Kasumi-1 (cell line): ENCODE data around the gene RHOBTB3.
"Not testable (repeated sequence)": the region's sequence is repeated elsewhere in the genome, so short reads cannot be mapped to it uniquely, and the experiment has no call there.

Experiments
- DNase-seq, 2 experiments: peaks; one replicate each; lab custom pipeline; 2025; lab: John Stamatoyannopoulos, UW

RHOBTB3 gene

GRCh38 chr5:95821110-95822021 is 90.2 kb downstream of the RHOBTB3 start:
- no peak for DNase-seq

DNA sequence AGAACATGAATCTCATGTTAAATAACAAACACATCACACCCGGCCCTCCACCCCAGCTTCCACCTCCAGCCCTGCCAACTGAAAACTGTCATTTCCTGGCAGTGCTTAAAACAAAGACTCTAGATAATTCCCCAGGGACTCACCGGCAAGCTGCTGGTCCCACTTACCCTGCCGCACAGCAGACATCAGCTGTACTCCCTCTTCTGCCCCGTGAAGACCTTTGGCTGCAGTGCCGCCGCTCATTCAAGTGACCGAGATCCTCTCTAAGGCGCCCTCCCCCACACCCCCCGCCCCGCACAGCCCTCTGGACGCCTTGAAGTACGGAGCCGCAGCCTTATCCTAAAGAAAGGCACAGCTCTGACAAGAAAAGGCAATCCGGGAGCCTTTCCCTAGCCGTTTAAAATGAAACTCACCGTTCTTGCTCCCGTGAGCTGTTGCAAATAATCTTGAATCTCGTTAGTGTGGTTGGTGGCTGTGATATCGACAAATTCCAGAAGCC is 91.0 kb downstream of the RHOBTB3 start:
- peak; percentile 42 to 49 for DNase-seq

GRCh38 chr5:95822542-95823181 is 91.5 kb downstream of the RHOBTB3 start, which contains the start of gene GLRX:
Gene GLRX (minus strand): TSS chr5:95822726. CDS start chr5:95822662, 64 bp downstream.
- peak; percentile 79 to 85 for DNase-seq

GRCh38 chr5:95823218-95823737 is 92.1 kb downstream of the RHOBTB3 start:
- DNase-seq: no peak

- DNase-seq: peak; percentile 80 to 87
Observed at GRCh38 chr5:95823738-95824609, 92.8 kb downstream of the RHOBTB3 start.

DNA sequence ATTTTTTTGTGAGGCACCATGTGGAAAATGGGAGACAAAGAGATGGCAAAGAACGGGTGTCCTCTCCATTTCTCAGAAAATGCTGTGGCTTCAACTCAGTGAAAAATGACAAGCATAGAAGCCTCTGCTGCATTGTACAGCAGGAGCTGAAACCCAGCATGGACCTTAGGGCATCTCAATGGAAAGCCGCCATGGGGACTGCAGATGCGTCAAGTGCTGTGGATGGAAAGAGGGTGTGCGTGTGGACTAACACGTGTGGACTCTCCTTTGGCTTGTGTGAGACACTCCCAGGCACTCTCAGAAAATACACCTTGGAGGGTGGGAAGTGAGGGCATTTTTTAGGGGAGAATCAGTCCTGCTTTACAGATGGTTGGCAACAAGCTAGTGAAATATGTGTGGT is 93.6 kb downstream of the RHOBTB3 start:
- DNase-seq: no peak

DNA sequence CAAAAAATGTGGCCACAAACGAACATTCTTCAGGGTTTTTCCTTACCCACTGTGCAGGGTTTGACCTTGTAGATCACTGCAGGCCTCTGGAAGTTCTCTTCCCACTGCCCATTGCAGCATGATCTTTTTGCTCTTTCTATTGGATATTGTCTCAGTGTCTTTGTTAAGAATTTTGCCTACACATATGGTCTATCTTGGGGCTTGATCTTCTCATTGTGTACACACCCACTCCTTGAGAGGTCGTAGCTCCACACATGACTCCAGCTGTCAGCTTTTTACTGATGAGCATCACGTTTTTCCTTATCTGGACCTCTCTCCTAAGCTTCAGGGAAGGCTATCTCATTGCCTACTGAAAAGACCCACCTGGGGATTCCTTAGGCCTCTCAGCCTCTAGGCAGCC is 94.4 kb downstream of the RHOBTB3 start:
- no peak for DNase-seq

GRCh38 chr5:95826949-95827891 is 96.1 kb downstream of the RHOBTB3 start:
- no peak for DNase-seq

GRCh38 chr5:95827892-95828246 is 96.7 kb downstream of the RHOBTB3 start:
- peak; percentile 36 to 52 for DNase-seq

DNA sequence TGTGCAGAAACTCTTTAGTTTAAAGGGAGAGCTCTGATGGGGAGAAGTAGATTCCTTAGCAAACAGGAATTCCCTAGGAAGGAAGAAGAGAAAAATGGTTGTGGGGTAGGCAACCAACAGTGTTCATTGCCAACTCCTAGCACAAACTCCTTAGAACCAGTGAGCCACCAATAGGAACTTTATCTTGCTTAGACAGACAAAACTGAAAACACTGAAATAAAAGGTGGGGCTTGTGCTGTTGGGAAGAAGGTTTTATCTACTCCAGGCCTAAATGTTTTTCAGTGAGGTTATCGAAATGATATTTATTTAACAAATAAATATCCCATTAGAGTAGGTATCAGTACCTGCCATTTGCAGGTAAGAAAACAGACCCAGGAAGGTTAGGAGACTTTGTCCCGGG is 99.1 kb downstream of the RHOBTB3 start:
- no peak for DNase-seq

DNA sequence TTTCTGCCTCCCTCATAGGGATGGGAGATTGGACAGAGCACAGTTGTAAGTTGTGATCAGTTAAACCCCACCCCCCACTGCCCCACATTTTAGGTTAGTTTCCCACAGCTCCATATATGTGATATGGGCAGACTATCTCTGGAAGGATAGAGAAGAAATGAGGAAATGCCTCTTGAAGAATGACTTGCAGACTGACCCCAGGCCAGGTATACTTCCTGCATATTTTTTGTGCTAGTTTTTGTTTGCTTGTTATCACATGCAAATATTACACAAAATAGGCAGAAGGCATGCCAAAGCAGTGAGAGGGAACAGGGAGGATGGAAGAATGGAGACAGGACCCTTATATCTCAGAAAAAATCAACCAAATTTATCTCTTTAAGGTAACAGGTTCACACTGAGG is 101.5 kb downstream of the RHOBTB3 start:
- no peak for DNase-seq

- DNase-seq: peak; percentile 21 to 25
Observed at GRCh38 chr5:95835682-95836385, 104.7 kb downstream of the RHOBTB3 start.

- no peak for DNase-seq
Observed at GRCh38 chr5:95836544-95836943, 105.4 kb downstream of the RHOBTB3 start.

DNA sequence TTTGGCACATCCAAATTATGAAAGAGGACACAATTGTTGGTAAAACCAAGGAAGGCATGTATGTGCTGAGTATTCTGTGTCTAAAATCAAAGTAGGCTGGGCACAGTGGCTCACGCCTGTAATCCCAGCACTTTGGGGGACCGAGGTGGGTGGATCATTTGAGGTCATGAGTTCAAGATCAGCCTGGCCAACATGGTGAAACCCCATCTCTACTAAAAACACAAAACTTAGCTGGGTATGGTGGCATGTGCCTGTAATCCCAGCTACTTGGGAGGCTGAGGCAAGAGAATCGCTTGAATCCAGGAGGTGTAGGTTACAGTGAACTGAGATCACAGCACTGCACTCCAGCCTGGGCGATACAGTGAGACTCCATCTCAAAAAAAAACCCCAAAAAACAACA is 105.8 kb downstream of the RHOBTB3 start:
- DNase-seq: not testable (repeated sequence)

DNA sequence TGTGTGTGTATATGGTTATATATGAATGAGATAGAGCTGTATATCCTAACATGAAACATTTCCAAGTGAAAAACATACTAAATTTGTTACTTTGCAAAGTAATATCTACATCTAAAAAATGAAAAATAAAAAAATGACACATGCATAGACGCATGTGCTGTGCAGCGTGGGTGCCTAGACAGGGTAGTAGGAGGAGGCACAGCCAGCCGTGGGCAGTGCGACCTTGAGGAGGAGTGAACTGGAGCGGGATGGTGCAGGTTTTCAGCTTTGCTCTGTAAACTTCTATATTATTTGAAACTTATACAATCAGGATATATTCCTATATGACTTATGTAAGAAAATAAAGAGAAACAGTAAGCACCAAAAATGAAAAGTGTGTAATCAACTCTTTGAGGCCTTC is 106.4 kb downstream of the RHOBTB3 start:
- no peak for DNase-seq

- no peak for DNase-seq
Observed at GRCh38 chr5:95838001-95838520, 106.9 kb downstream of the RHOBTB3 start.

- DNase-seq: no peak
Observed at GRCh38 chr5:95838556-95838955, 107.4 kb downstream of the RHOBTB3 start.

GRCh38 chr5:95839658-95840057 is 108.5 kb downstream of the RHOBTB3 start:
- no peak for DNase-seq

DNA sequence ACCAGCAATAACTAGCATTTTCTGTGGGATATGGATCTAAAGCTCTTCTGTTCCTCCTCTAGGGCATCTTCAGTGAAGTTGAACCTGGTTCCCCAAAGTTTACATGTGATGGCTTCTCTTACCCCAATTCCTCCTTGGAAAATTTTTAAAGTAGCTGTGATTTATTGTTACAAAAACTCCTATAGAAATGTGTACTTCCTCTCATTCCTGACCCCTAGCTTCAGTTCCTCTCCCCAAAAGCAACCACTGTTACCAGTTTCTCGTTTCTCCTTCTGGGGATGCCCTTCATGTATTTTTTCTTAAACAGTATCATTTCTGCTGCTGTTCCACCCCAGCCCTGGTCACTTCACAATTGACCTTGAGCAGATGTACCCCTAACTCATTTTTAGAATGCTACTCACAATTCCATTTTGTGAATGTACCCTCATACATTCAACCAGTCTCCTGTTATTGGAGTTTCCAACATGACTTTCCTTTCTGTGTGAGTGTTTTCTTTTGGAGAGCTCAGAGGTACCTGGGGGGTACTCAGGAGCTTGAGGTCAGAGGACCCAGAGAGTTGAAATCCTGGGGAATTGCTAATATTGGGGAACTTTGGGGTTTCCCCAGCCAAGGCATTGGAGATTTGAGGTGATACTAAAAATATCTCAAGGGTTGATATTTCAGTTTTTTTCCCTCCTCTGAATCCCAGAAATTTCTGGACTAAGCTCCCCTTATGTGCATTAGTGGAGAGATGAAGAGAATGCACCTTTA is 110.0 kb downstream of the RHOBTB3 start:
- DNase-seq: no peak
